Measurements from ENCODE around the gene CADPS.

- TF ChIP-seq CTCF (conservative IDR thresholded peaks at IDR 0.05; ENCODE audit: low read depth, low read length) (no peak), MAZ (IDR thresholded peaks at IDR 0.05; ENCODE audit: borderline replicate concordance, low read depth, low read length) (no peak), RAD21 (IDR thresholded peaks at IDR 0.05; ENCODE audit: low read length) (no peak), BHLHE40 (IDR thresholded peaks at IDR 0.05; ENCODE audit: low read depth, low read length) (no peak), POLR2A (IDR thresholded peaks at IDR 0.05; ENCODE audit: low read depth, low read length) (no peak), RFX5 (IDR thresholded peaks at IDR 0.05; ENCODE audit: low read depth, low read length) (no peak), USF2 (IDR thresholded peaks at IDR 0.05; ENCODE audit: low read depth, low read length) (no peak), MAFK (IDR thresholded peaks at IDR 0.05; ENCODE audit: low read depth, low read length) (no peak), SMC3 (IDR thresholded peaks at IDR 0.05; ENCODE audit: low read depth, low read length) (no peak)
These were observed 321.4 kb downstream of the CADPS start for GRCh38 chr3:62553811-62554210.
